Dermis blood vessel endothelial cell (primary cell): ENCODE data around the gene CLEC1A. TPM values are rescaled to one million over a fixed set of nuclear protein-coding genes. Genes with fewer than 3 reads are reported as not detected.

Source experiments
- DNase-seq: peaks from one replicate; pipeline ENCODE4 v3.0.0; 2010
- total RNA-seq: library from RNA; depleted of rRNA; stranded (reverse); fragments of >200 nt; gene quantifications from 2 replicates; pipeline ENCODE4 v1.2.3, GENCODE V29; 2014

The CLEC1A gene, protein sequence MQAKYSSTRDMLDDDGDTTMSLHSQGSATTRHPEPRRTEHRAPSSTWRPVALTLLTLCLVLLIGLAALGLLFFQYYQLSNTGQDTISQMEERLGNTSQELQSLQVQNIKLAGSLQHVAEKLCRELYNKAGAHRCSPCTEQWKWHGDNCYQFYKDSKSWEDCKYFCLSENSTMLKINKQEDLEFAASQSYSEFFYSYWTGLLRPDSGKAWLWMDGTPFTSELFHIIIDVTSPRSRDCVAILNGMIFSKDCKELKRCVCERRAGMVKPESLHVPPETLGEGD
- total RNA-seq, result 16.2 and 26.2 TPM in 2 replicates

DNA sequence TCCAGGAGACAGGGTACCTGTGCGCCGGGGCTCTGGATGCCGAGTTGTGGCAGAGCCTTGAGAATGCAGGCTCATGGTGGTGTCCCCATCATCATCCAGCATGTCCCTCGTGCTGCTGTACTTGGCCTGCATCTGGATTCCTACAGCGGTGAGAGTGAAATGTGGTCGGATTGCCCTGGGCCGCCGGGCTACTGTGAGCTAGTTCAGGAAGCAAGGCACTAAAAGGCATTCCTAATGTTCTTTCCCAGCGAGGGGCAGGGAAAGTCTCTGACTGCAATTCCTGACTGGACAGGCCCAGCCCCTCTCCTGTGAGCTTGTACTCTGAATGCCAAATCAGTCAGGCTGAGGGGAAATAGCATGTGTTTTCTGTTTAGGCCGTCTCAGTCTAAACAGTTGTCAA lies at the start of gene CLEC1A:
Gene CLEC1A (minus strand): TSS at position 195 of the 400 bp plus-strand sequence. CDS start 63 bp downstream, at position 132.
- peak; percentile 85 for DNase-seq

DNA sequence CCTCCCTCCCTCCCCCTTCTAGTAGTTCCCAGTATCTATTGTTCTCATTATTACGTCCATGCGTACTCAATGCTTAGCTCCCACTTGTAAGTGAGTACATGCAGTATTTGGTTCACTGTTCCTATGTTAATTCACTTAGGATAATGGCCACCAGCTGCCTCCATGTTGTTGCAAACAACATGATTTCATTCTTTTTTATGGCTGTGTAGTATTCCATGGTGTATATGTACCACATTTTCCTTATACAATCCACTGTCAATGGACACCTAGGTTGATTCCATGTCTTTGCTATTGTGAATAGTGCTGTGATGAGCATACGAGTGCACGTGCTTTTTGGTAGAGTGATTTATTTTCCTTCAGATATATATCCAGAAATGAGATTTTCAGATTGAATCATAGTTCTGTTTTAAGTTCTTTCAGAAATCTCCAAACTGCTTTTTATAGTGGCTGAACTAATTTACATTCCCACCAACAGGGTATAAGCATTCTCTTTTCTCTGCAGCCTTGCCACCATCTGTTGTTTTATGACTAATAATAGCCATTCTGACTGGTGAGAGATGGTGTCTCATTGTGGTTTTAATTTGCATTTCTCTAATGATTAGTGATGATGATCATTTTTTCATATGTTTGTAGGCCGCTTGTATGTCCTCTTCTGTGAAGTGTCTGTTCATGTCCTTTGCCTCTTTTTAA lies 49.1 kb upstream of the CLEC1A start:
- DNase-seq, result no peak

DNA sequence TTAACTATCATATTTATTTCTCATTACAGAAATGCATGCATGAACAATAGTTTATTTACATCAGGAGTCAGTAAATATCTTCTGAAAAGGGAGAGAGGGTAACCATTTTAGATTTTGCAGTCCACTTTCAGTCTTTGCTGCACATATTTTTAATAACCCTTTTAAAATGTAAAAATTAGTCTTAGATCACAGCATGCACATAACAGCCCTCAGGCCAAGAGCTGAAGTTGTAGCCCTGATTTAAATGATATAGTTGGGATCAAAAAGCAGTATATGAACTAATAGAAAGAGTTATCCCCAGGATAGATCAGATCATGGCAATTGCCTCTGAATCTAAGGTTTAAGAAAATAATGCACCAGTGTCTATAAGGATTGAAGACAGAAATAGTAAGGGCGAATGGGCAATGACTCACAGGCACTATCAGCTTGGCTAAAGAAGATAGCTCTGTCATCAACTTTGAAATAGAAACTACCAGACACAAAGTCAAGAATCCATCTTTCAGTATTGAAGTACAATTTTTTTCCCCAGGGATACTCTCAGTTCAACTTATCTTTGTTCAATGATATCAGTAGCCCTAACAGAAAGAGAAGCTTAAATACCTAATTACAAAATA lies 44.3 kb upstream of the CLEC1A start:
- peak; percentile 23 for DNase-seq

DNA sequence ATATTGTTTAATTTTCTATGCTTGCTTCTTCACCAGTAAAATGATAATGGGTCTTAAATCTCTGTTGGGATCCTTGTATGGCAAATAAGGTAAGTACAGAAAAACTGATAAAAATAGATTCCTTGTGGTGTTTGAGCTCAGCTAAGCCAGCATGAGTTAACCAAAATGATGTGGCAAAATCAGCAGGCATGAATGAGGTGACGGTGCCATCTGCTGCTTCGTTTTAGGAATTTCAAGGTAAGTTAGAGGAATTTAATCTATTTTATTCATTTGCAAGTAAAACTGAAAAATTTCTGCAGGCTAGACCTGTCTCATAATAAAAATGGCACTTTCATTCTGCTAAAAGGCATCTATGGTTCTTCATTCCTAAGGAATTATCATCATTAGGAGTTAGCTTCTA lies 41.2 kb upstream of the CLEC1A start:
- peak; percentile 90 for DNase-seq

DNA sequence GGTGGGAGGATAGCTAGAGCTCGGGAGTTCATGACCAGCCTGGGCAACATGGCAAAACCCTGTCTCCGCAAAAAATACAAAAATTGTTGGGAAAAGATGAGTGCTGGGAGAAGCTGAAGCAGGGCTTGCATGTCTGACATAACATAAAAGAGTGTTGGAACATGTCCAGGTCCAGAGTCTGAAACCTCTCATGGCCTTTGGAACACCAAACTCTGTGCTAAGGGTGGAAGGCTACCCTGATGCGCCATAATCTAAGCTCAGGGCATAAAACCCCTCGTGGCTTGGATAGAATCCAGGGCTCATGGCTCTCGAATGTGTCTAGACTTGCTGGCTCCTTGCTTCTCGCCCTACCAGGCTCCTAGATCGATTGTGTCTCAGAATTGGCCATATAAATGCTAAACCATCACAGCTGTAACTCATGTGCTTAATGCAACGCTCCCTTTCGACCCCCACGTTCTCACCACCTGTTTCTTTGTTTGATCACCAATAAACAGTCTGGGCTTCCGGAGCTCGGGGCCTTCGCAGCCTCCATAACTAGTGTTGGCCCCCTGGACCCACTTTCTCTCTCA lies 37.9 kb upstream of the CLEC1A start:
- DNase-seq, result no peak

DNA sequence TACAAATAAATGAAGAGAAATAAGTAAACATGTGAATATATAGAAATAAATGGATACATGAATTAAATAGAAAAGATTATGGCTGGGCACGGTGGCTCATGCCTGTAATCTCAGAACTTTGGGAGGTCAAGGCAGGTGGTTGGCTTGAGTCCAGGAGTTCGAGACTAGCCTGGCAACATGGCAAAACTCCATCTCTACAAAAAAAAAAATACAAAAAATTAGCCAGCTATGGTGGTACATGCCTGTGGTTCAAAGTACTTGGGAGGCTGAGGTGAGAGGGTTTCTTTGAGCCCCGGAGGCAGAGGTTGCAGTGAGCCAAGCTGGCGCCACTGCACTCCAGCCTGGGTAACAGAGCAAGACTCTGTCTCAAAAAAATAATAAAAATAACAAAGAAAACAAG lies 36.3 kb upstream of the CLEC1A start:
- DNase-seq, result no peak

DNA sequence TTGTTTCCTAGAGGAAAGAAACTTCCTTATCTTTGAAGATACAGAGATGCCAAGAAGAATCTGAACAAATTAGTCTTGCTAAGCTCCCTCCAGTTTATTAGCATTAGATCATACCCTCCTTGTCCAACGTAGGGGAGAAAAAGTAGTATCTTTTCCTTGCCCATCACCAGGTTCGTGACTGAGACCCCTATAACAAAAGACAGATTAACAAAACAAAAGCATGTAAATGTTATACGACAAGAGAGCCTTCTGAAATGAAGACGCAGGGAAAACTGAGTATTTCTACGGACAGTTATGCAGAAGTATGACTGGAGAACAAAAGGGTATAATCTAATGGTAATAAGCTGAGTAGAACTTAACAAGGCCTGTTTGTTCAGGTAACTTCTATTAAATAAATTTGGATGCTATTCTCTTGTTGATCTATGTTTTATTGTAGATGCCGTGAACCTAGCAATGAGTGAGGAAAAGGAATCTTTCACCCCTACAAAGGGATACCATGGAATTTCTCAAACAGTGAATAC lies 34.1 kb upstream of the CLEC1A start:
- no peak for DNase-seq

DNA sequence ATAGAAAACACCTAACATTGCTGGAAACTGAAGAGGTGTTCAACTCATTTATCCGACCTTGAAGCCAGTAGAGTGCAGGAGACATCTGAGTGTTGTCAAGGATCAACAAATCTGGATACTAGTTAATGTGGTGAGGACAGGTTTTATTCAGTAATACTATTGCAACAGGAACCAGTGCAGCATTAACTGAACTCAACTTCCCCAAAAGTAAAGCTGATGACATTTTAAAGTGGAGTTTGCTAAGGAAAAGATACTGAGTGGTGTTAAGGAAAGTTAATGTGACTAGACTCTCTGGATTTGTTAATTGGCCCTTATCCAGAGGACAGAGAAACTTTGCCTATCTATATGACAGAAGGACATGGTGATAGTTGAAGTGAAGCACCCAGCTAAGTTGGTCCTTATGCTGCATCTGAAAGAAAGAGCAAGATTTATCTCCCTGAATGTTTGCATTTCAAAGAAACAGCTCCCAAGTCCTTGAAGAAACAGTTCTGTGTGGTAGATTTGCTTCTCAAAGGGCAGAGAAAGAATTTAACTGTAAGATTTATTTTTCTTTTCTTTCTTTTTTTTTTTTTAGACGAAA lies 32.4 kb upstream of the CLEC1A start:
- no peak for DNase-seq

DNA sequence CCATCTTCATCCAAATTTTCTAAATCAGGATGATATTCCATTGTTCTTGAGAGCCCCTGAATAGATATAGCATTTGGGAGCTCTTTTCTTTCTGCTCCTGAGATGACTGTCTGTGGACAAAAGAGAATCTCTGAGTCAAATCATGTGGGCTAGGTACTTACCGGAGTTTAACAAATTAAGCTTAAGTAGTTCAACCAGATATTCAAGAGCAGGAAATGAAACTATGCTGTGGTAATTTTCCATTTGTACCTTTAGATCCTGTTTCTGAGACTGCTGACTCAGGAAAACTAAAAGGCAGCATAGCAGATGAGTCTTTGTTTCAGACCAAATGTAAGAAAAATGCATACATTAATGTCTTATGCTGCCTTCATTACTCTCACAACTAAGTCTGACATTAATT lies 31.3 kb upstream of the CLEC1A start, which contains the start of gene CLEC7A:
Gene CLEC7A (minus strand): TSS at position 158 of the 400 bp plus-strand sequence. CDS start 117 bp downstream, at position 41.
- DNase-seq, result peak; percentile 28

DNA sequence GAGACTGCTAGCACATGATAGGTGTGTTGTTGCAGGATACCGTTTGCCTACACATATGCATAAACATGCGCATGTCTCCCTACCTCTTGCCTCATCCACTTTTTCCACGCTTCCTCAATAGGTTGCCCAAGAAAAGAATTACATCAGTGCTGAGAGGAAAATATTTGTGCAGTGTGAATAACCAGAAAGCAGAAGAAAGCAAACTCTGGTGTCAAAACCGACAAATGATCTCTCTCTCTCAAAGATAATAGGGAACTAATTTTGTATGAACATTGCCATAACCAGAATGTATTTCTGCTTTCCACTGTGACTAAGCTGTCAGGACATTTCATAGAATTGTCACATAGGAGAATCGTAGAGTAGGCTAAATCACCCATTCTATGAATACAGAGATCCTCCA lies 29.9 kb upstream of the CLEC1A start:
- no peak for DNase-seq

DNA sequence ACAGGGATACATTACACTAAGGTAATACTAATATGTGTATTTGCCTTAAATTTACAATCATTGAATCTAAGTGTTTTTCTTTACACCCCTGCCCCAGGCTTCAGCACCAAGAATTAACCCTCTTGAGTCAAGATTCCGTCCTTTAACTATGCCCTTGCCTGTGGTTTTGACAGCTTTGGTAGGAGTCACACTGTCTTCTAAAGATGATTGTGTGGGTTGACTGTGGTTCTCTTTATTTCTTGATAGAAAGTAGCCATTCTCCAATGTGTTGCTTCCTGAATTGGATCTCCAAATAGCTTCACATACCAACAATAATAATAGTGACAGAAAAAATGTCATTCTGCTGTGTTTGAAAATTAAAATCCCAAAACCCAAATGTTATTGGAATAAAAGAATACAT lies 27.6 kb upstream of the CLEC1A start:
- DNase-seq, result no peak

DNA sequence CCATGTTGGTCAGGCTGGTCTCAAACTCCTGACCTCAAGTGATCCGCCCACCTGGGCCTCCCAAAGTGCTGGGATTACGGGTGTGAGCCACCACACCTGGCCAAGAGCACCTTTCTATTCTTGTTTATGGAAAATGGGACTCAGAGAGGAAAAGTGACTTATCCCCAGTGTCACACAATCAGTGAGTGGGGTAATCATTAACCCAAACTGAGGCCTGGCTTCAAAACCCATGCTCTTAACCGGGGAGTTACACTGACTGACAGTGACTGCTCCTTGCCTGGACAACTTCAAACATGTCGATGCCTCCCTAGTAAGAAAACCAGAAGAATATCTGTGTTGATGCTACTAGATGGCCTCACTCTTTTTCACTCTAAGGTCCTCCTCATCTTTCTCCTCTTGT lies 23.9 kb upstream of the CLEC1A start:
- no peak for DNase-seq

DNA sequence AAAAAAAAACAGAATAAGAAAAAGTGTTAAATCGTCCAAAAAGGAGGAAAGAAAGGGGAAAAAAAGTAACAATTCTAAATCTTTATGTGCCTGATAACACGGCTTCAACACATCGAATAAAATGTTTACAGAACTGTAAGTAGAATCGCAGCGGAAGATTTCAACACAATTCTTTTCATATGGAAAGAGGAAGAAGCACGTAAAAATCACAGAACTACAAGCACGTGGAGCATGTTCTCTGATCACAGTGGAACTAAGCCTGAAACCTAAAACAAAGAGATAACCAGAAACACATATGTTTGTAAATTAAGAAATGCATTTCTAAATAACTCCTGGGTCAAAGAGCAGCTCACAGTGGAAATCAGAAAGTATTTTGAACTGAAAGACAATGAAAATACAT lies 22.5 kb upstream of the CLEC1A start:
- DNase-seq, result no peak

DNA sequence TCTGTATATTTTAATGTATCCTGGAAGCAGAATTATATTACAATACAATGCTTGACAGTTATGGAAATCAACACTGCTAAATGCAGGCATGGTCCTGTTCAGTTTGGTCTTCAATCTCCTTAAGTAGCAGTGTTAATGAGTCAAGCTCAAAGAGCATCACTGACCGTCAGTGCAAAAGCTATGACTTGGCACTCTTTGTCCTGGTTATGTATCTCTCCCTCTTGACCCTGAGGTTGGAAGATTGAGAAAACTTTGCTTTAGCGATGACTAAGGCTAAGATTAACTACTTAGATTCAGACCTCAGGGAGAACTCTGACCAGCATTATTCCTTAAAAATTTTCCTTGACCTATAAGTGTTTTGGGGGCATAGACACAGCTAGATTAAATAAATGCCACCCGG lies 20.3 kb upstream of the CLEC1A start:
- no peak for DNase-seq

DNA sequence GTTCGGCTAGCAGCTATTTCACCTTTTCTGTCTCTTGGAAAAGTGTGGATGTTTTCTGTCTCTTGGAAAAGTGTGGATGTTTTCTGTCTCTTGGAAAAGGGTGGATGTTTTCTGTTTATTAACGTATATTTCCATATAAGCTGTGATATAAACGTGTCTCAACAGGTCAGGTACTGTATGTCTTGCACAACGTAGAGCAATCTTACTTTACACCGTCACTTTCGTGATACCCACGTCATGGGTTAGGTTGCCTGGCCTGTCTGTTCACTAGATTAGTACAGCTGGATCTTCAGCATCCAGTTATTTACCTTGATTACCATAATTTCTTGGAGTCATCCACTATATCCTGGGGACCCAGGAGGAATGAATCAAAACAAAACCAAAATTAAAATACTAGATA lies 17.1 kb upstream of the CLEC1A start:
- no peak for DNase-seq

DNA sequence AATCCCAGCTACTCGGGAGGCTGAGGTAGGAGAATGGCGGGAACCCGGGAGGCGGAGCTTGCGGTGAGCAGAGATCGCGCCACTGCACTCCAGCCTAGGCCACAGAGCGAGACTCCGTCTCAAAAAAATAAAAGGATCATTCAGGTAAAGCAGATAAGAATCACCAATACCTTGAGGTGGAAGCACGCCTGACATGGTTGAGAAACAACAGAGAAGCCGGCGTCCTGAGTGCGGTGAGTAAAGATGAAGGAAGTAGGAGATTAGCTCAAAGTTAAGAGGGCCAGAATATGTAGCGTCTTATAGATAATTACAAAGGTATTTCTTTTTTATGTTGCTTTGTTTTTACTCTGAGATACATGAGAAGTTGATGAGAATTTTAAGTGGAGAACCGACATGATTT lies 16.5 kb upstream of the CLEC1A start:
- DNase-seq, result no peak

DNA sequence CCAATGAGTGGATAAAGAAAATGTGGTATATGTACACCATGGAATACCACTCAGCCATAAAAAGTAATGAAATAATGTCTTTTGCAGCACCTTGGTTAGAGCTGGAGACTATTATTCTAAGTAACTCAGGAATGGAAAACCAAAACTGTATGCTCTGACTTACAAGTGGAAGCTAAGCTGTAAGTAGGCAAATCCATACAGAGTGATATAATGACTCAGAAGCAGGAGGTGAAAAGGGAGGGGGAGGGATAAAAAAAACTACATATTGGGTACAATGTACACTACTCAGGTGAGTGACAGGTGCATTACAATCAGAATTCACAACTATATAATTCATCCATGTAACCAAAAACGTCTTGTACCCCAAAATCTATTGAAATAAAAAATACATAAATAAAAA lies 15.1 kb upstream of the CLEC1A start:
- no peak for DNase-seq

DNA sequence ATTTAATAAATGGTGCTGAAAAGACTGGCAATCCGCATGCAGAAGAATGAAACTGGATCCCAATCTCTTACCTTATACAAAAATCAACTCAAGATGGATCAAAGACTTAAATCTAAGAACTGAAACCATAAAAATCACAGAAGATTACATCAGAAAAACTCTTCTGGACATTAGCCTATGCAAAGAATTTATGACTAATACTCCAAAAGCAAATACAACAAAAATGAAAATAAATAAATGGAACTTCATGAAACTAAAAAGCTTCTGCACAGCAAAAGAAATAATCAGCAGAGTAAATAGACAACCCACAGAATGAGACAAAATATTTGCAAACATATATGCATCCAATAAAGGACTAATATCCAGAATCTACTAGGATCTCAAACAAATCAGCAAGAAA lies 14.3 kb upstream of the CLEC1A start:
- no peak for DNase-seq

DNA sequence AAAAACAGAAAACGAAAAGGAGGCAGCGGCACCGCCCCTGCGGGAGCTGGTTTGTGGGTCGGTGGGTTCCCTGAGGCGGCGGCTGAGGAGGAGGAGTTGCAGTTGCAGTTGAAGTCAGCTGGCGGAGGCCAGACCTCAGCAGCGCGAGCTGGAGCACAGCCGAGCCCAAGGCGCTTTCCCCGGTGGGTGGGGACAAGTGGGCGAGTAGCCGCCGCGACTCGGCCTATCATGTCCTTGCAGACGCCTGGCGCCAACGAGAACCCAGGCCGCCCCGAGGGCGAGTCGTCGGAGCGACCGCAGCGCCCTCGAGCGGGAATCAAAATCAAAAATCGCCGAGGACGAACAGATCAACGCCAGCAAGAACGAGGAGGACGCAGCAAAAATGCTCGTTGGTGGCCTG lies 12.7 kb upstream of the CLEC1A start:
- no peak for DNase-seq

DNA sequence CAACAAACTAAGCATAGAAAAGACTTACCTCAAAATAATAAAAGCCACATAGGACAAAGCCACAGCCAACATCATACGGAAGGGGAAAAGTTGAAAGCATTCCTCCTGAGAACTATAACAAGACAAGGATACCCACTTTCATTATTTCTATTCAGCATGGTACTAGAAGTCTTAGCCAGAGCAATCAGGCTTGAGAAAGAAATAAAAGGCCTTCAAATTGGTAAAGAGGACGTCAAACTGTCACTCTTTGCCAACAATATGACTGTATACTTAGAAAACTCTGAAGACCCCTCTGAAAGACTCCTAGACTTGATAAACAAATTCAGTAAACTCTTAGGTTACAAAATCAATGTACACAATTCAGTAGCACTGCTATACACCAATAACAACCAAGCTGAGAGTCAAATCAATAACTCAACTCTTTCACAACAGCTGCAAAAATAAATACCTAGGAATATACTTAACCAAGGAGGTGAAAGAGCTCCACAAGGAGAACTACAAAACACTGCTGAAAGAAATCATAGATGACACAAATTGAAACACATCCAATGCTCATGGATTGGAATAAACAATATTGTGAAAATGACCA lies 11.6 kb upstream of the CLEC1A start:
- DNase-seq, result no peak

DNA sequence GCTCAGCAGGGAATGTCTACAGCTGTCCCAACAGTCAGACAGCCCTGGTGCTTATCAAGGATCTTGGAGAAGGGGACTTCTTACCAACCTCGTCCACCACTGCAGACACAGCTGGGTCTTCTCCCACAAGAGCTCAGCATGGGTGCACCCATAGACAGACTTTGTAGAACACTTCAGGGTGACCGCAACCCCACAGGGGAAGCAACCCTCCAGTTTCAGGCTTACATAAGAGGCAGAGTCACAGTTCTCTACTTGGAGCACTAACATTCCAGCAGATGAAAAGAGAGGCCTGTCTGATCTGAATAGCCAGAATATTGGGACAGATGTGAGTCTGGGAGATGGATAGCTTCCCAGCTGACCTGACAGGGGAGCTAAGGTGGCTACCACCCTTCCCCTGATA lies 3.5 kb upstream of the CLEC1A start:
- no peak for DNase-seq

DNA sequence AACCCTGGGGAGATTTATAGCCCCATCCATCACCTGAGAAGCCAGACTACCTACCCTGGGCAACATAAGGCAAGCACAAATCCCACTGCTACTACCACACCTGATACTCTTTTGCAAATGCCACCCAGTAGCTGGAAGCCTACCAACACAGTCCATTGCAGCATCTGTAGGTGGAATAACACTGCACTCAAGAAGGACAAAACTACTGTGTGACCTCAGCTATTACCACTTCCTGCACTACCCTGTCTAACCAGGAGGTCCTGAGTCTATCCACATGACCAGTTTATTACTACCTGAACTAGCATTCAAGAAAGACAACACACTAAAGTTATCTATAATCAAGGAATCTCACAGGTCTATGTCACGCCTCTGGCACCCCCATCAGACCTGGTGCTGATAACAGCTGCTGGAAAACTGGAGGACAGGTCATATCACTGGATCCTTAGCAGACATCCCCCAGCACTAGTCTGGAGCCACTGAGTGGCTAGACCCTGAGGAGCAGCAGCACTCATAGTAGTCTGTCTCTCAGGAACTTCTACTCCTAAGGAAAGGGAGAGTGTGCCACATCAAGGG lies 2.9 kb upstream of the CLEC1A start:
- DNase-seq, result no peak
